ENCODE measurements around the gene TAPT1.
"Not testable (repeated sequence)": the region's sequence is repeated elsewhere in the genome, so short reads cannot be mapped to it uniquely, and the experiment has no call there.

The TAPT1 gene

DNA sequence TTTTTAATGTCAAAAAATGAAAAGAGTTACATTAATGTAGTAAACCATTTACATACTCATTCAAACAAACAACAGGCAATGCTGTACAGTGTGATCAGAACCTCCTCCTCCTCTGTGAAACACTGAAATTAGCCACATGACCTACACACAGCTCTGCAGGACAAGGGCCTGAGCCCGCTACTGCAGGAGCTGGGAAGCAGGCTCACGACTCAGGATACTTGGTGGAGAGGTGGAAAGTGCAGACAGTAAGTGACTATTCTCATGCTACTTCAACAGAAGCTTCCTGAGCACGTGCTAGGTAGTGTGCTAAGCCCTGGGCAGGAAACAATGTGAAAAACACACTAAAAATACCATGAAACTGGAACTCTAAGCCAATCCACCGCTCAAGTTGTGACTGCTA lies 56.8 kb downstream of the TAPT1 start:
- no peak for FAIRE-seq

DNA sequence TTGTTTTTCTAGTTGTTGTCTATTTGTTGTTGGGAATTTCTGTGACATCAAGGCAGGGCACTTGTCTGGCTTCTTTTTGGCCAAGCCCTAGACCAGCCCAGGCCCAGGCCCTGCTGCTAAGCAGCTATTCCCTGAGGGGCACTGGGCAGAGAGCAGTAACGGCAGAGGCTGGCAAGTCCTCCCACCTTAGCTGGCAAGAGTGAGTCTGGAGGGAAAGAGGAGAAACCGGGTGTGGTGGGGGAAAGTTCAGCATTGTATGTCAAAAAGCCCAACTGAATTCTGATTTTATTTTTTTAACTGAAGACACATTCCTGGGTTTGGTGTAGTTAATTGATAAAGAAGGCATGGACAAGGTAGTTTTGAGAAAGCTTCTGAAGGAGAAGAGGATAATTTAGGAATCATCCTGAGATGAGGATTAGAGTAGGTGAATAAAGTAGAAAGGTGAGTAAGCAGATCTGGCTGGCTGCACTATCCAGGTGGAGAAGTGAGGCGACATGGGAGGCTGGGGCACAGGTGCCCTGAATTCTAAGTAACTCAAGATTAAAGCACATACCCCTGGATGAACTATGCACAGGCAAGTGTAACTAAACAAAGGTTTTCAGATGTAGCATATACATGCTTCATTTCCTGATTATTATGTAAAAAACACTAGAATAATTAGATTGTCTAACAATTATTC lies 57.4 kb downstream of the TAPT1 start:
- FAIRE-seq: no peak

DNA sequence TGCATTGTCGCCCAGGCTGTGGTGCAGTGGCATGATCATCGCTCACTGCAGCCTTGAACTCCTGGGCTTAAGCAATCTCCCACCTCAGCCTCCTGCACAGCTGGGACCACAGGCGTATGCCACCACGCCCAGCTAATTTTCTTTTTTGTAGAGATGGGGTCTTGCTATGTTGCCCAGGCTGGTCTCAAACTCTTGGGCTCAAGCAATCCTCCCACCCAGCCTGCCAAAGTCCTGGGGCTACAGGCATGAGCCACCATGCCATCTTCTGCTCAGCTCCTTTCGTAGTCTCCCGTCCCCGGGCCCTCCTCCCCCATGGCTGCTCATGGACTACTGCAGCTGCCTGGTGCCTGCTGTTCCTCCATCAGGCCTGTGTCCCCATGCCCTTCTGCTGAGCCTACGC lies 58.1 kb downstream of the TAPT1 start:
- no peak for FAIRE-seq

DNA sequence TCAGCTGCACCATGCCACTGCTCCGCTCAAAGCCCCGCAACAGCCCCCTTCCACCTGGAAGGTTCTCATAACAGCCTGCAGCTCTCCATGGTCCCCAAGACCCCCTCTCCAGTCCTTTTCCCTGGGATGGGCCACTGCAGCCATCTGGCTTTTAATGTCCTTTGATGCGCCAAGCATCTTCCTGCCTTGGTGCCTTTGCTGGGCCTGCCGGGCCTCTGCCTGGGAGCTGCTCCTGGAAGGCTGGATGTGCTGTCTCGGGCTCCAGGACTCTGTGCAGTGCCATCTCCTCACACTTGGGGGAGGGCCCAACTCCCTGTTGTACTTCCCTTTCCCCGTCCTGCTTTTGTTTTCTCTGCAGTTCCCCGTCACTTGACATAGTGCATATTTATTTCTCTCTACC lies 60.3 kb downstream of the TAPT1 start:
- FAIRE-seq: no peak

DNA sequence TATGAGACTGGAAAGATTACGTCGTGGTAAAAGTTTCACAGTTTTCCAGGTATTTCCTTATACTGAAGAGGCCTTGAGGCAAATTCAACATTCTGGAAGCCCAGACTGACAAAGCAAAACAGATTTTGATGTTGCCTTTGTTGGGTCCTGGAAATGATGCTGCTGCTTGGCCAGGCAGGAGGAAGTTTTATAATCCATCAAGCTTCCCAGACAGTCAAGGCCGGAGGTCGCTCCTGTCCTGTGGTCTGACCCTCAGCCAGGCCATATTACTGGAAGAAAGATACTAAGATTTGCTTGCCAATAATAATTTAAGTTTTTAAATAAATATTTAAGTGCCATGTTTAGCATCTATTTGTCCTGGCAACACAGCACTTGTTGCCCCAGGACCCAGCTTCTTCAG lies 63.4 kb downstream of the TAPT1 start:
- no peak for FAIRE-seq

DNA sequence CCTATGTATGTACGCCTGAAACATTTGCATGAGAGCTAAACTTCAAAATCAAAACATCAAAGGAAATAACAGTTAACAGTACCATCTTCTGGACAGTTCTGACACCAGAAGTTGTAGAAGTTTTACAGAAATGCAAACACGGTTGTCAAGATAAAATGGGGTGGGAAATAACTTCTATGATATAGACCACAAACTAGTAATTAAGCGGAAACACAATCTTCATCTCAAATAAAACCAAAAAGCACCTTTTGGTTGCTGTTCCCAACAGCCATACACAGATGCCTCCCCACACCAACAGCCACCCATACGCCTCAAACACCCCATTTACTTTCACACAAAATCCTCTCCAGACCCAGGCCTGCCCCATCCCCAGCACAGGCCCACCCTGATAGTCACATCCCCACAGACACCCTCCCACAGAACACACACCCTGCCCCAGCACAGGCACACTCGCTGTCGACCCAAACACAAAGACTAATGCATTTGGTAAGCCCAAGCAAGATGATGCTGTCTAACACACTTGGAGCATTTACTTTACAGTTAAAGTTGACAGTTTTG lies 64.3 kb downstream of the TAPT1 start:
- no peak for FAIRE-seq

DNA sequence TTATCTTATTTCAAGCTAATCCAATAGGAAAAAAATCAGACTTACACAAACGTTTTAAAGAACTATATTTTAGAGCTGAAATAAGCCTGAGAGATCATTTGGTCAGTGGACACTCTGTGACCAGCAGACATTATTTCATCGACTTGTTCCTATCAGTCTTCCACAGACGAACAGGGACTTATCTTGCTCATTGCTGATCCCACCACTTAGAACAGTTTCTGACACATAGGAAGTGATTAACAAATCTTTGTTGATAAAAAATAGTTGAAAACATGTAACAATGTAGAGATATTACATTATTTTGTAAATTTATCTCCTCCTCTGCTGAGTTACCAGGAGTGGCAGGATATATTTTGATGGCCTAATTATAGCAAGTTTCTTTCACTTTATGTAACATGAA lies 65.8 kb downstream of the TAPT1 start:
- no peak for FAIRE-seq

DNA sequence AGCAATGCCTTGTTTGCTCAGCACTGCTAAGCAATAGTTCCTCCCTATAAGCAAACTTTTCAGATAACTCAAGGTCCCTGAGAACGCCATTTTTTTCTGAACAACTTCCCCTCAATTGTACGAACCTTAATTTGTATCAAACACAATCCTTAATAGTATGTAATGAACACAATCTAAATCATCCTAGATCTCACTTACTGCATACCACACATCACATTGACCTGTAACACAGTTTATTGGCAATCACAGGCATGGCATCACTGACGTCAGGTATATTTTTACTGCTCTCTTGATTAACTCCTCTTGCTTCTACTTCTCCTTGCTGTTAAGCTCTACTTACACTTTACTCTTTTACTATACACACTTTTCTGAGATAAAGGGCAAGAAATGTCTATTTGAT lies 67.0 kb downstream of the TAPT1 start:
- FAIRE-seq: no peak

DNA sequence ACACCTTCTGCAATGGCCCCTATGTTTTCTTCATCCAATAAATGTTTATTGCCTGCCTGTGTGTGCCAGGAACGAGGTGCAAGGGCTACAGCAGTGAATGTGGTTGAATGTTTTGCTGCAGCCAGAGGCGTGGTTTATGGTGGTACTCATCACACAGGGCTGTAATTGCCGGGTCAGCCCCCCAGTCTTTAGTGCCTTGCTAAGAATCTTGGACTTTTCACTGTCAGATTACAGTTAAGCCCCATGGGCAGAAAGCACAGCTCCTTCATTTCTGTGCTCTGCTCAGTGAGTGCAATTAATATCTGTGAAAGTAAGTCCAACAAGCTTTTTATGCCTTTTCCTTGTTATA lies 67.8 kb downstream of the TAPT1 start:
- no peak for FAIRE-seq

DNA sequence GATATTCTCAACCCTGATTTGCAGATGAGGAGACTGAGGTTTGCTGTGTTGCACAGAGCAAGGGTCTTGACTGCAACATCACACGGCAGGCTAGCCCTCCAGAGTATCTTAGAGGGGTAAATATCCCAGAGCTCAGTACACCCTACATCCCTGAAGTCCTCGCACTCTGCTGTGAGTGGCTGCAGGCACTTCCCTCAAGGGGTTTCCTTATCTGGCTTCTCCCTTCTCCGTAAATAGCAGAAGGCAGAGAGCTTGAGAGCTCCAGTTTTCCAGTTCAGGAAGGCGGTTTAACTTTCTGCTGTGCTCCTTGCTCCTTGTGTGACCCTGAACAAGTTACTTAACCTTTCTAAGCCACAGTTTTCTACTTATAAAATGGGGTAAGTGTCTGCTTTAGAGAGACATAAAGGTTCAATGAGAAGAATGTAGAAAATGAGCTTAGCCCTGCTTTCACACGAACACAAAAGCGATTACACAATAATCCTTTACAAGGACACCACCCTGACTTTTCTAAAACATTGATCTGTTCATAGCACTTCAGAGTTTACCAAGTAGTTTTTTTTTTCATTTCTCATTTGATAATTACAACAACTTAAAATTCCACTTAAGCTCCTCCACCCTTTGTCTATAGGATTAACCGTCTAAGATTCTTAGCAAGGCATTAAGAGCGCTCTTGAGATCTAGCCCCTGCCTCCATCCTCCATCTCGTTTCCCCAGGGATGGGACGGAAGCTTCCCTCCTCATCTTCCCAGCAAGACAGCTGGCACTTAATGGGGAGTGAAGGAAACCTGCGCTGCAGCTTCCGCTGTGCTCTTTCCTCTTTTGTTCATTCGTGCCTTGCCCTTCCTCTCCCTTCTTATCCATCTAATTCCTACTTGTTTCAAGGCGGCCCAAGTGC lies 68.4 kb downstream of the TAPT1 start:
- FAIRE-seq: no peak

DNA sequence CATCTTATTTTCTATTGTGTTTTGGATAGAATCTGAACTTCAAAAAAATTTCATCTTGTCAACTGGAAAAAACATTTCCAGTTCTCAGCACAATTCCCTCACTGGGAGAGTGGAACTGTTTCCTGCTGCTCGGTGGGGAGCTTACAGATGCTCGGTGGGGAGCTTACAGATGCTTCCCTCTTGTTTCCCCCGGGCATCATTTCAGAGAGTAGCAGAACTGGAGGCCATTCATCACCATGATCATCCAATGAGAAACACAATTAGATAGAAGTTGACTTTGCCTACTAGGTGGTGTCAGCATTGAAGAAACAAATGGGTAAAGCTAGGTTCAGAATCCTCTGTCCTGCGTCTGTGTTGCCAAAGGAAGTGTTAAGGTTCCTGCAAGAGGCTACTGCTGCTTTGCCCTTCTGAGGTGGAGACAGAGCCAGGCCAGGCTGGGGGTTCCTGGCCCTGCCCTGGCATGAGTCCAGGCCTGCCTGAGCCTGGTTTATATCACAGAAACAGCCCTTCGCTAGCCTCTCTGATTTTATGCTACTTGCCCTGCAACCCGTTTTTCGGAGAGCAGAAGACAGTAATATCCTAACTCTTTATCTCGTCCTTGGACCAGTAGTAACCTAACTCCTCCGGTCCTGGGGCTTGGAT lies 70.6 kb downstream of the TAPT1 start:
- no peak for FAIRE-seq

DNA sequence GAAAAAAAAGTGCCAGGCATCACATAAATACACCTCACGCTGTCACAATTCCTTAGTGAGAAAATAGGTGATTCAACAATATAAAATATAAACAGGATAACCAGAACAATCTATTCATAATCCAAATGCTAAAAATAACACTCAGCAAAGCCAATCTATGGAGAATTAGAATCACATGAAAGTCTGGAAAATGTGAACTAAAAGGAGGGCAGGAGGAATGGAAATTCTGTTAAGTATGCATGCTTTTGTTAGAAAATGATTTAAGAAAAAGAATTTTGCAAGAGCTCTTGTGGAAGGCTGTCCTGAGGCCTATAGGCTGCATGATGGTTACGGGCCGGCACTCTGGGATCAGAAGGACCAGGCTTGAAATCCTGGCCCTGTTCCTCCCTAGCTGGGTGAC lies 71.8 kb downstream of the TAPT1 start:
- no peak for FAIRE-seq

DNA sequence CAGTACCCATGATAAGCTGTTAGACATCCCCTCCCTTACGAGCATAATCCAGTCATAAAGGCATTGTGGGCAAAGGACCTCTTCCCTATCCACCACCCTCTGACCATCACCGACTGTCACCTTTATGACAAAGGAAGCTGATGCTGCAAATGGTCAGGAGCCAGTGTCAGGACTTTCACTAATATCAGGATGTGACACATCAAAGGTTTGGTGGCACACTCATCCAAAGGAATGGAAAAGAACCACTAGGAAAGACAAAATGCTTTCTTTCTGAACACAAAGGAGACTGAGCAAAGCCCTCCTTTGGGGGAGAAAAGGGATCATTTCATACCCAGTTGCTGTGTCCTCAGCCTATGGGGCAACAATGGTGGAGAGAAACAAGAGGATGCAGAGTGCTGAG lies 75.6 kb downstream of the TAPT1 start:
- no peak for FAIRE-seq

DNA sequence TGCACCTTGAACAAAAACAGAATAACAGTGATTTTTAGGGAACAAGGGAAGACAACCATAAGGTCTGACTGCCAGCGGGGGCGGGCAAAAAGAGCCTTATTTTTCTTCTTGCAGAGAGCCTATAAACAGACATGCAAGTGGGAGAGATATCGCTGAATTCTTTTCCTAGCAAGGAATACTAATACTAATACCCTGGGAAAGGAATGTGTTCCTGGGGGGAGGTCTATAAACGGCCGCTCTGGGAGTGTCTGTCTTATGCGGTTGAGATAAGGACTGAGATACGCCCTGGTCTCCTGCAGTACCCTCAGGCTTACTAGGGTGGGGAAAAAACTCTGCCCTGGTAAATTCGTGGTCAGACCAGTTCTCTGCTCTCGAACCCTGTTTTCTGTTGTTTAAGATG lies 81.4 kb downstream of the TAPT1 start:
- FAIRE-seq: not testable (repeated sequence)

DNA sequence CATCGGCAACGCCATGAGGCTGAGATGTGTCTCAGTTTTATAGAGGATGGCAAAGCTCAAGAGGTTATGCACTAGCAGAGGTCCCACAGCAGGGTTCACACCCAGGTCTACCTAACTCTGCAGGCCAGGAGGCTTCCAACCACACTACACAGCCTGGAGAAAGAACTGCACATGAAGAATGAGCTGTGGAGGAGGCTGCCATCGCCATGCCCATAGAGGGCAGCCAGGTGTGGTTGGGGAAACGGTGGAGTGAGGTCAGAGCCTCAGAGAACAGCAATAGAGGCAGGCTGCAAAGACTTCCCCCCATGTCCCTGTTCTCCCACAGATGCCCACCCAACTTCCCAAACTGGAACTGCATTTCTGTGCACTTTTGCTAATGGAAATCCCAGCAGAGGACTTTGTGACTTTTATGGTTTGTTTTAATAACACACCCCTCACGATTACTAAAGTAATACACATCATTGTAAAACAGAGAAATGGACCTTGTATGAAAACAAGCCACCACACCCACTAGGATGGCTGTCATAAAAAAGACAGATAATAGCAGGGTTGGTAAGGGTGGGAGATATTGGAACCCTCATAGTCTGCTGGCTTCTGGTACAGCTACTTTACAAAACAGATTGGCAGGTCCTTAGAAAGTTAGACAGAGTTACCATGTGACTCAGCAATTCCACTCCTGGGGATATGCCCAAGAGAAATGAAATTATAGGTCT lies 83.5 kb downstream of the TAPT1 start:
- no peak for FAIRE-seq

DNA sequence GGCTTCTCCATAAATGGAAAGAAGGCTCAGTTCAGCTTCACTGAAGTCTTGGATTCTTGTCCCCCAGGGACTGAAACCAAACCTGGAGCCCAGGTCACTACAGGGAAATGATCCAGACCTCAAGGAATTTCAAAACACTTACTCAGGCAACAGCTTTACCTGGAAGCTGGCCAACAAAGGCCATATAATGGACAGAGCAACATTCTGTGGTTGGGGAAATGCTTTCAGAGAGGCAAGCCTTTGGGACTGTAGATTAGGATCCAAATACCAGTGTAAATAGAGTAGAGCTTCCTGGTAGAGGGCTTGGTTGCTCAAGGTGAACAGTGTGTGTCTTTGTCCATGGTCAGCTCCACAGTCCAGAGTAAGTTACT lies 85.4 kb downstream of the TAPT1 start:
- no peak for FAIRE-seq

DNA sequence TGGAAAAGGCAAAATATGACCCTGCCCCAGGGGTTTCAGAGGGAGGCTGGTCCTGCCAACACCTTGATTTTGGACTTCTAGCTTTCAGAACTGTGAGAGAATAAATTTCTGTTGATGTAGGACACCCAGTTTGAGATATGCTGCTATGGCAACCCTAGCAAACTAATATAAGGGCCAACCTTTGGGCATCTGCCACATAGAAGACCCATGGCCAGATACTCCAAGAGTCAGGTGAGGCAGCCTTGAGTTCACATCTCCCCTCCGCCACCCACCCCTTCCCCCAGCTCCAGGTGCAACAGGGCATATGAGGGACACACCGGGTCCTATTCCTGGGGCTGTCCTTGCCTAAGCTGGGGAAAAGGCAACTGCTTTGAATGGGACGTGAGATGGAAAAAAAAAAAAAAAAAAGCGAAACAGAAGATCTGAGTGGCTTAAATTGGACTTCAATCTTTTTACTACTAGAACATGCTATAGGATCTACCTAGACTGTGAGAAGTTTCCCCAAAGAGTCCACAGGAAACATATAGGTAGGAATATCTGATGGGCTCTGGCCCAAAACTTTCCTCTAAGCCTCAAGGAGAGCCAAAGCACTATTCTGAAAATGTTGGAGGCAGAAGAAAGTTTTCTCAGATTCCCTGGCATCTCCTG lies 85.9 kb downstream of the TAPT1 start:
- FAIRE-seq: no peak

DNA sequence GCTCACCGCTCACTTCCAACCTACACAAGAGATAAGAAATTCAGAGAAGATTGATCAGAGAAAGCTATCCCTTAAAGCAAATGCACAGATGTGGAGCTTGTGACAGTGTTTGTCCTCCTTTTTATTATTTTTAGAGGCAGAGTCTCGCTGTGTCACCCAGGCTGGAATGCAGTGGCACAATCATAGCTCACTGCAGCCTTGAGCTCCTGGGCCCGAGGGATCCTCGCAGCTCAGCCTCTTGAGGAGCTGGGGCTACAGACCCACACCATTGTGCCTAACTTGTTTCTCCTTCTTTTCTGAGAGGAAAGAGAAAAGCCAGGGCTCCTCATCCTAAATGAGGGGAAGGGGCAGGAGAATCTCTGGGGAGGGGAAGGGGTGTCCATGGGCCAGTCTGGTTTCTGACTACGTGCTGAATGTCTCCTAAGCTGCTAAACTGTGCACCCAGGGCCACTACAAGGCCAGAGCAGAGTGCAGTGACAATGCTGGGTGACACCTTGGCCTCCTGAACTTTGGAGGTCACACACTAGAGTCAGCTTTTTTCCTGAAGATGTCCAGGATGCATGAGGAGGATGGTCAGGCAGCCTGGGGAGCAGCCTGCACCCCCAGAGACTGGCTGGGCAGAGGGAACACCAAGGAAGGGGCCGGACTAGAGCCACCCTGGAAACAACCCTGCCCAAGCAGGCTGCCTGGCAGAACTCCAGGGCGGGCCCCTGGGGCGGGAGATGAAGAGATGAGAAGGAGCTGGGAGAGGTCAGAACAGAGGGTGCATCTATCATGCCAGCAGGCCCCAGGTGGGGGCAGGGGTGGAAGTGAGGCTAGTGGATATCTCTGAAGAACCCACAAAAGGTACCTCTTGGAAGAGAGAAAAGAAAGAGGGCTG lies 87.0 kb downstream of the TAPT1 start:
- FAIRE-seq: no peak

DNA sequence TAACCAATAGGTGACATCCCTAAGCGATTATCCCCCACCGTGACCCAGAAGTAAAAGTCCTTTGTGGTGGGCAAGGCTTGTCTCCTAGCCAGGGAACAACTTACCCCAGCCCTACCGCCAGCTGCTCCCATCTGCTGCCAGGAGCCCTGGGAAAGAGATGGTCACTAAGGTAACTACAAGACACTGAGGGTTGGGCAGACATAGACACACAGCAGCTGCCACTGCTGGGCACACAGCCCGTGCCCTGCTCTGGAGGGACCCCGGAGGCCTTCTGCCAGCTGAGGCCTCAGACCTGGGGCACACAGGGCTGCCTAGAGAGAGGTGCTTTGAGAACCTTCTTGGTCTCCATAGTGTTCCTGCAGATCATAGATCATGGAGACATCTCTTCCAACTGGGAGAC lies 89.4 kb downstream of the TAPT1 start:
- FAIRE-seq: no peak

DNA sequence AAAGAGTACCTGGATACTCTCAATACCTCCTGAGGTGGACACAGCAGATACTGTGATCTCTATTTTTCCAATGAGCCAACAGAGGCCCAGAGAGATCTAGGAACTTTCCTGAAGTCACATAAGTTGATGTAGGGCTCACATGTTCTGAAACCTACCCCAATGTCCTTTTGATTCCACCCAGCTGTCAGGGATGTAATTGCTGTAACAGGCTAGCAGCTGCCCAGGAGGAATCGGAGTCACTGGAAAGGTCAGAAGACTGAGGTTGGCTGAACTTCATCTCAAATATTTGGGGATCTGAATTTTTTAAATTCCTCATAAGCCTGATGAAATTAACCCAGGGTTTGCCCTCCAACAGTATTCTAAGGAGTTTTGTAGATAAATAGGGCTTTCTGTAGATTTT lies 90.0 kb downstream of the TAPT1 start:
- no peak for FAIRE-seq

DNA sequence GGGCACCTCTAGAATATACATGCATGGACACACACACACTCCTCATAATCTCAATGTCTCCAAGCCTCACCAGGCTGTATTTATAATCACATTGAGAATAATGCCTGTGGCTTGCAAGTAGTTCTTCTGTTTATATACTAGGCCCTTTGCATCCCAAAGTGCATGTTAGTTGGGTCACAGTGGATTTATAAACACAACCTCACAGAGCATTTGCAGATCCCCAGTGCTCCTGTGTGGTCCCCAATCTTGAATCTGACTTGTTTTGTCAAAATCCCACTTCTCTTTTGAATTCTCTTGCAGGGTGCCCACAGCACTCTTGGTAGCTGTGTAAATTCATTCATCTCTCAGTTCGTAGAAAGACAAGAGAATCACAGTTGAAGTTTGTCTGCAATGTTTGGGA lies 92.9 kb downstream of the TAPT1 start:
- FAIRE-seq: no peak

DNA sequence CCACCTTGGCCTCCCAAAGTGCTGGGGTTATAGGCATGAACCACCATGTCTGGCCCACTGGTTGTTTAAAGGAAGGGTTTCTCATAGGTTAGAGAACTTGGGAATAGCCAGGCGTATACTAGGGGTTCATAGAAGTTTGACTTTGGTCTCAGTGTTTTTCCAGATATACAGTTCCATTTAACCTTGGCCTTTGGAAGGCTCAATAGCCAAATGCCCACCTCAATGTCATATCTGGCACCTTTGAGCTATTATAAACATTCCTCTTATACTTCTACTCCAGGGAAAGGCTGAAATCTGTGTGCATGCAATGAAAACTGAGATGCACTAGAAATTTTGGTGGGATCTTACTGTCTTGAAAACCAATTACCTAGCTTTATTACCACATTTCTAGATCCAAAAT lies 95.0 kb downstream of the TAPT1 start:
- FAIRE-seq: no peak

Data from TTC549 (cell line).